Amniotic epithelial cell (primary cell): ENCODE results near the gene SPPL2B.

Experiments used
- DNase-seq: peaks from one replicate; pipeline ENCODE4 v3.0.0-alpha.2; 2010; ENCODE audit warnings: low read depth

The SPPL2B gene

GRCh38 chr19:2300533-2300932, 28.0 kb upstream of the SPPL2B start:
- no peak for DNase-seq

- peak; percentile 16 for DNase-seq
Measured at GRCh38 chr19:2302319-2303210, 25.9 kb upstream of the SPPL2B start.

- no peak for DNase-seq
Measured at GRCh38 chr19:2303211-2303798, 25.2 kb upstream of the SPPL2B start.

- DNase-seq = no peak
Measured at GRCh38 chr19:2305452-2306280, 22.8 kb upstream of the SPPL2B start.

- DNase-seq = no peak
Measured at GRCh38 chr19:2306281-2306806, 22.1 kb upstream of the SPPL2B start.

GRCh38 chr19:2306971-2307370, 21.5 kb upstream of the SPPL2B start:
- DNase-seq = no peak

GRCh38 chr19:2307518-2308012, 20.9 kb upstream of the SPPL2B start:
- no peak for DNase-seq

GRCh38 chr19:2308114-2308556, 20.3 kb upstream of the SPPL2B start, which contains the start of gene LINGO3:
LINGO3 (minus strand) TSS chr19:2308154; CDS start chr19:2291776, 16,378 bp downstream.
- no peak for DNase-seq

- DNase-seq = no peak
Measured at GRCh38 chr19:2309734-2310362, 18.6 kb upstream of the SPPL2B start.

GRCh38 chr19:2311093-2311492, 17.4 kb upstream of the SPPL2B start:
- no peak for DNase-seq

- no peak for DNase-seq
Measured at GRCh38 chr19:2312820-2313501, 15.5 kb upstream of the SPPL2B start.

GRCh38 chr19:2315121-2315817, 13.2 kb upstream of the SPPL2B start:
- no peak for DNase-seq

GRCh38 chr19:2315818-2316353, 12.6 kb upstream of the SPPL2B start:
- DNase-seq = peak; percentile 61

GRCh38 chr19:2317300-2317699, 11.2 kb upstream of the SPPL2B start:
- DNase-seq = no peak

- no peak for DNase-seq
Measured at GRCh38 chr19:2317756-2318155, 10.7 kb upstream of the SPPL2B start.

GRCh38 chr19:2318923-2319322, 9.6 kb upstream of the SPPL2B start:
- no peak for DNase-seq

- DNase-seq = no peak
Measured at GRCh38 chr19:2319551-2319950, 8.9 kb upstream of the SPPL2B start.

GRCh38 chr19:2320049-2320448, 8.4 kb upstream of the SPPL2B start:
- DNase-seq = no peak

- no peak for DNase-seq
Measured at GRCh38 chr19:2320939-2321338, 7.5 kb upstream of the SPPL2B start.
